Measurements from ENCODE around the gene CTNNA3.

Gene CTNNA3

GRCh38 chr10:67664942-67665341, 31.1 kb downstream of the CTNNA3 start:
- DNase-seq, result no peak

GRCh38 chr10:67663449-67664087, 32.4 kb downstream of the CTNNA3 start:
- no peak for DNase-seq

GRCh38 chr10:67662415-67662814, 33.6 kb downstream of the CTNNA3 start:
- no peak for DNase-seq

DNA sequence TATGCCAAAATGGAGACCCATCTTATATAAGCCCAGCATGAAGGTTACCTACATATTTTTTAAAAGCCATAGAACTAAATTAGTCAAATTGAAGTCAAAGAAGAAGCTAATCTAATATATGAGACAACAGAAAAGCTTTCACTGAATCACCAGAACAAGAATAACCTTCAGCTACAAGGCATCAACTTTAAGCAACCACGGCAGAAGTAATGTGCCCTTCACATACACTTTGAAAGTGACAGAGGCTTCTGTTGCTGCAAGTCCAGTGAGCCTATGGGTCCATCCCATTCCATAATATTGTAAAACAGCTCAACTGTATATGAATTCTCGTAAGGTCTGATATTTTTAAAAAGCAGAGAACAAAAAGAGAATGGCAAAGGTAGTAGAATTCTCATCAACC, 36.5 kb downstream of the CTNNA3 start:
- no peak for DNase-seq

DNA sequence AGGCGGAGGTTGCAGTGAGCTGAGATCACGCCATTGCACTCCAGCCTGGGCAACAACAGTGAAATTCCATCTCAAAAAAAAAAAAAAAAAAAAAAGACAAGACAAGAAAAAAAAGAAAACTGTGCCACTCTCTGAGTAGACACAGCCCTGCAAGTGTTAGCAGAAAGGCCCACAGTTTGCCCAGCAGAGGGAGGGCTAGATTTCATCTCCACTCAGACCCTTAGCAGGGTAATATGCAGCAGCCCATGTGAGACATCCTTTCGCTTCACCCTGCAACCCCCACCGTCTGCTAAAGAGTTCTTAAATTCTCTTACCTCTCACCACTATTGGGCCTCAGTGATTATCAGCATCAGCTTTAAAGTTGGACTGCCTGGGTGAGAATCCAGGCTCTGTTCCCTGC, 38.2 kb downstream of the CTNNA3 start:
- peak in 1 of 2 experiments; percentile 0 for DNase-seq

- DNase-seq, result no peak
Observed at GRCh38 chr10:67650558-67650957, 45.4 kb downstream of the CTNNA3 start.

DNA sequence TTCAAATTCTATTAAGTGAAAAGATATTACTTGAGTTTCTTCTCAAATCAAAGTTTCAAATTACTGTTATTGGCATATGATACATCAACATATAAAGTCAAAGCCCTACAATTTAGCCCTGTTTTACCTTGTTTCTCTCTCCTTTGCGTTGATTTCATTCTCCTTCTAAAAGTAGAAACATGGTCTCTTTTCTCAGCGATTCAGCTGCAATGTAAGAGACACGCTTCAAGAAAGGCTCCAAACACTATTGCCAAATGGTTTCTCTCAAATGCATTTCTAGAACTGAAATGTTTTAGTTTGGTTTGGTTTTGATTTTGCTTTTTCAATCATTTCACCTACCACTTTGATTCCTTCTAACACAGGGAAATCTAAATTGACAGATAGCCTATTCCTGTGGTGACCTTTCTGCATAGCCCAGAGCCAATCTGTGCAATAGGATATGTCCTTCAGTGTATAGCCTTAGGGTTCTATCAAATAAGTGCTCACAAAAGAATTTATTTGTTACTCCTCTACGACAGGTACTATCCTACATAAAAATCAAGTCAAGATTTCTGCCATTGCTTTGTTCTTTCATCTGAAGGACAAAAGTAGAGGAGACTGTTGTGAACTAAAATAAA, 47.3 kb downstream of the CTNNA3 start:
- DNase-seq, result no peak

- DNase-seq, result no peak
Observed at GRCh38 chr10:67630904-67631303, 65.1 kb downstream of the CTNNA3 start.

DNA sequence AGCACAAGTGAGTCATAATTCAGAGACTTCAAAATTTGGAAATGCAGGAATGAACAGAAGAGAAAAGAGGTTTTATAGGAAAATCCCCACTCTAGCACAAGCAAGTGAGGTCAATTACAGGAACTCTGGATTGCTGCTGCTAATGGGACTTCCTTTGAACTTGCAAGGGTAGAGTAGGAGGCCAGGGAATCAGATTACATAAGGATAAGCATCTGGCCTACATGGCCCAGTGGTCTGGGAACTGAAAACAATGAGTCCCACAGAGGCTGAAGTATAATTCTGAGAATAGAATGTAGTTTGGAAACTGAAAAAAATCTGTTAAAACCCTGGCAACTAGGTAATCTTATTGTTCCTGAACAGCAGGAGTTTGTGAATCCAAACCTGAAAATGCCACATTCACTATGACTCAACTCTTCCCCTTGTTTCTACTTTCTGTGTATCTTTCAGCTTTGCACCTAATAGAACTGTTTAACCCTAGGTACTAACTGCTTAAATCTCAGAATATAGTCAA, 66.5 kb downstream of the CTNNA3 start:
- peak in 1 of 2 experiments; percentile 26 for DNase-seq

DNA sequence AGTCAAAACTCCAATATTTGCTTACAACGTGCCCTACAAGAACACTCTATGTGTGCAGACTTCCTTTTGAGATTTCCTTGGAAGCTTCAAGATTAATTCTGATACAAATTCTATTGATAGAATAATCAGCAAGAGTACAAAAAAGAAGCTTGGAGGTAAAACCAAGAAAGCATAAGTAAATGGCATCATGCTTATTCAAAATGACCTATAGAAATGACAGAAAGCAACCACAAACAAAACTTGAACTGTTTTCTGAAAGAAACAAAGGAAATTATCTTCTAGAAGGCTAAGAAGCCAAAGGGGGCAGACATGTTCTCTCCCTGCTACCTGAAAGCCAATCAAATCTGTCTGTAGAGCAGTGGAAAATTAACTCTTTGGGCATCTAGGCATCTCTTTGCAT, 73.0 kb downstream of the CTNNA3 start:
- DNase-seq, result no peak

GRCh38 chr10:67622511-67622910, 73.5 kb downstream of the CTNNA3 start:
- no peak for DNase-seq

- DNase-seq, result no peak
Observed at GRCh38 chr10:67621834-67622233, 74.2 kb downstream of the CTNNA3 start.

DNA sequence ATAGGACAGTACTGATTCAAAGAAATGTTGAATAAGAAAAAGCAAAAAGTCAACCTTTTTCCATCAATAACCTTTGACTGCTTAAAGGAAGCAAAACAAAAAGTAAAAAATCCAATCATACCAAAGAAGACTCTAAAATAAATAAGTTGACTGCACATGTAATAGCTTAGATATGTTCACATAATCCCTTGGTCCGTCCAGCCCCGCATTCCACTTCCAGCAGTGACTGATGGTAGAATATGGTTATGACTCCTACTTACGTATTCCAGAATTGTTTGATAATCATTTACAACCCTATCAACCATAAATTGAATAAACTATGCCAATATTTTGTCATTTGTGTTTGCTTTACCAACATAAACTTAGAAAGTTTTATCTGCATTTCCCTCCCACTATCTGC, 77.9 kb downstream of the CTNNA3 start:
- DNase-seq, result no peak

GRCh38 chr10:67612577-67613537, 83.1 kb downstream of the CTNNA3 start:
- DNase-seq, result no peak

- no peak for DNase-seq
Observed at GRCh38 chr10:67612176-67612575, 83.8 kb downstream of the CTNNA3 start.

- DNase-seq, result no peak
Observed at GRCh38 chr10:67609996-67610793, 85.8 kb downstream of the CTNNA3 start.

- DNase-seq, result no peak
Observed at GRCh38 chr10:67608001-67608400, 88.0 kb downstream of the CTNNA3 start.

DNA sequence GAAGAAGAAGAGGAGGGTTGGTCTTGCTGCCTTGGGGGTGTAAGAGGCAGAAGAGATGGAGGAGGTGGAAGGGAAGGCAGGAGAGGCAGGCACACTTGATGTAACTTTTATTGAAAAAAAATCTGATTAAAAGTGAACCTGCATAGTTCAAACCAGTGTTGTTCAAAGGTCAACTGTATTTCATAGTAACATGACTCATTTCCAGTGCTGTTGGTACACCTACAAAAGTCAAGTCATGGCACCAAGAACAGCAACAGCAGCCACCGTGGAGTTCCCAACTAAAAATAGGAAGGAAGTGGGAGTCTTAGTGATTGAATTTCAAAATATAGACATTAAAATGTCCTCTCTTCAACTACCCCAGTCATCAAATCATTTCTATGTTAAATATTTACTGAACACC, 88.5 kb downstream of the CTNNA3 start:
- no peak for DNase-seq

- DNase-seq, result no peak
Observed at GRCh38 chr10:67606572-67606971, 89.4 kb downstream of the CTNNA3 start.

GRCh38 chr10:67603701-67604100, 92.3 kb downstream of the CTNNA3 start:
- no peak for DNase-seq

DNA sequence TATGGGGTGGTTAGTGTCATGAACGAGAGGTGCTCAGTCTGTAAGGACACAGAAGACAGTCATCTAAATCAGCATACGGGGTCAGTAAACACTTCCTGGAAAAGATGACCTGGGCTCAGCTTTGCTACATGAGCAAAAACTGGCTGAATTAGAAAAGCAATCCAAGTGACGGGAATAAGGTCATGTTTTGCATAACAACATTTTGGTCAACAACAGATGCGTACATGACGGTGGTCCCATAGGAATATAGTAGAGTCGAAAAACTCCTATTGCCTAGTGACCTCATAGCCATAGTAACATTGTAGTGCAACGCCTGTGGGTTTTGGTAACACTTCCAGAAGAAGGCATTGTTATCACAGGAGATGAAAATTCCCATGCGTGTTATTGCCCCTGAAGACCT, 92.9 kb downstream of the CTNNA3 start:
- no peak for DNase-seq

DNA sequence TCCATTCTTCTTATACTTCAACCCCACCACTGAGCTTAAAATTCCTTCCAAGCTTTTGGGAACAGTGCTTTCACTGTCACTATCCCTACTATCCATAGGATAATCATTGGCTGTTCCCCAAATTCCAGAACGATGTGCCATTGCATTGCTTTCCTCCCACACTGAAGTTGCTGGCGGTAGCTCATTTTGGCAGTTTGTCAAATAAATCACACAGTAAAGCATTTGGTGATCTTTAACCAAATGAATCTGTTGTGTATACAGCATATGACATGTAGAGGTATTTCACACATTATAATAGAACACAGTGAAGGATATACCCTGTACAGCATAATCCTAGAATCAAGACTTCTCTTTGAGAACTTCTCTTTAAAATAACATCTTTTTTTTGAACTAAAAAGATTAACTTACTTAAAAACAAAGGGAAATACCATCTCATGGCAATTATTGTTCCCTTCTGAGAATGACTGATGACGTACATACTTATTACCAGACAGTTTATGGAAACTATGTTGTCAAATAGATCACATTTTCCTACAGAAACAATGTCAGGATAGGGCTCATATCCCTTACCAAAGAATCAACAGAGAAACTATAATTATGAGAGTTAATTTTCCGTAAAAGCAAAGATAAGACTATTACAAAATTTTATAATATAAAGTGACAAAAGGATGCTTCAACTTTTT, 93.6 kb downstream of the CTNNA3 start:
- no peak for DNase-seq
